ENCODE data around the gene HSPA12A. TPM values are rescaled to one million over a fixed set of nuclear protein-coding genes. Genes with fewer than 3 reads are reported as not detected.
"Not testable (repeated sequence)": the region's sequence is repeated elsewhere in the genome, so short reads cannot be mapped to it uniquely, and the experiment has no call there.

Gene HSPA12A
- total RNA-seq, 2 experiments from 2014 or later, result 0.06 to 0.08 TPM

DNA sequence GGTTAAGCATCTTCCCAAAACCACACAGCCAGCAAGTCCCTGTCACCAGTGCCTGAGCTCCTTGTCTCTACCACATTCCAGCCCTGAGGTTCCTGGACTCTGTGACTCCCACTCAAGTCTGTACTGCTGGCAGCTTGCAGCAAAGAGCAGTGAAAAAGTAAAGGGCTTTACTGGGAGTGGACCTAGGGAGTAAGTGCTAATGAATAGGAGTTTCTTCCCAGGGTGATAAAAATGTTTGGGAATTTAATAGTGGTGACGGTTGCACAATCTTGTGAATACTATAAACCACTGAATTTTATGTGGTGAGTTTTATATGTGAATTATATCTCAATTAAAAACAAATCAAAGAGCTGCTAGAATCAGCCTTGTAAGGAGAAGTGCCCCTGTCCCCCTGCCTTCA, 22.6 kb downstream of the HSPA12A start:
- Mint-ChIP-seq H3K27ac (no peak overlapping the region), H3K36me3 (no peaks in the 10 kb centered on the region), H3K9me3 (no peaks in the 10 kb centered on the region), H3K4me3 (no peak overlapping the region), H3K4me1 (peaks cover 24% of the 10 kb centered on the region), H3K27me3 (peaks cover 86% of the 10 kb centered on the region)
- DNase-seq, result no peak

DNA sequence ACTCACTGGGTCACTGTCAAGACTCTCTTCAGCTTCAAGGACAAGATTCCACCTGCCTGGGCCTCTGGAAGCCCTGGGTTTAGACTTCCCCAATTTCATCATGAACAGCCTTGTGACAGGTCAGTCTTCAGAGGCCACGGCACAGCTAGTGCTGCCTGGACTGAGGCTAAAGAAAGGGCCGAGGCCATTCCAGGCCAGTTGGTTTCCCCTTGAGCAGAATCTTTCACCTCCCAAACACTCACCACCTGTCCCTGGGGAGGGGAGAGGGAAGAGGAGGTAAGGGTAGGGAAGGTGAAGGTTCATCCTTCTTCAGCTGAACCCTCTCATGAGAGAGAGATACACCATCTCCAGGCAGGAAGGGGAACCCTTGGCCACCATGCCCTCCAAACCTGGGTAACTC, 24.3 kb downstream of the HSPA12A start:
- Mint-ChIP-seq H3K9me3 (no peaks in the 10 kb centered on the region), H3K4me3 (no peak overlapping the region), H3K27me3 (peaks cover 86% of the 10 kb centered on the region), H3K36me3 (no peaks in the 10 kb centered on the region), H3K27ac (no peak overlapping the region), H3K4me1 (peaks cover 8% of the 10 kb centered on the region)
- no peak for DNase-seq

DNA sequence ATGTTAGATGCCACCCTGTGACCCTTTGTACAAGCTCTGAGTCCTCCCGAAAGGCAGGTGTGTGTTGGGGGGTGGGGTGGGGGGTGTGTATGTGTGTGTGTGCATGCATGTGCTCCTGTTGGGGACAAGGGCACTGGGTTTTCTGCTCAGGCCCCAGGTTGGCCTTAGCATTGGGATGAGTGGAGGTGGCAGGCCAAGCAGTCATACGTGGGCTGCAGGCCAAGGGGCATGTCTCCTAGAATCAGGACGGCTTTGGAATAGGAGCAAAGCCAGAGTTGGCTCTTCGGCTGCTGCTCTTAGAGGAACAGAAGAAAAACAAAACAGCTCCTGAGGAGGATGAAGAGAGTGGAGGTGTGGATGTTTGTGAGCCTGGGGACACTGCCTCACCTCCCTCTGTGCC, 26.0 kb downstream of the HSPA12A start:
- no peak overlapping the region for H3K27ac Mint-ChIP-seq

DNA sequence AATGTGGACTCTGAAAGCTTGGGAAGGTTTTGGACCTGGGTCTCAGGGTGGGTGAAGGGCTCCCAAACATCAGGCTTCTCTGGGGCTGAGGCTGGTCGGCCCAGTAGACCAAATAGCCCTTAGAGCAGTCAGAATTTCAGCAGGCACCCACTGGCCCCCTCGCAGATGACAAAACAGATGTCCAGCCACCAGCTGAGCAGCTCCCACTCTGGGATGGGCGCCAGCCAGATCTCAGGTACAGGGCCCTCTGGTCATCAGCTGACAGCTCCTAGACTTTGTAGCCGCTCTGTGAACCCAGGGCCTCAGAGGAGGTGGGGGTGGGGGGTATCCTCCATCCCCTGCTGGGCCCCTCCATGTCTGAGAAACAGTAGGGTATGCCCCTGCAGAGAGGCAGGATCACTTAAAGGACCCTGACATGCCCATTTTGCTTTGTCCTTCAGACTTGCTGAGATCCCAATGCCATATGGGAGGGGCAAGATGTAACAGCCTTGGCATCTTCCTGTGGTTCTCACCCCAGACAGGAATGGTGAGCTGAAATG, 26.5 kb downstream of the HSPA12A start:
- no peaks in the 10 kb centered on the region for H3K36me3 Mint-ChIP-seq
- peaks cover 69% of the 10 kb centered on the region for H3K27me3 Mint-ChIP-seq
- H3K9me3 Mint-ChIP-seq, result no peaks in the 10 kb centered on the region
- peaks cover 3% of the 10 kb centered on the region for H3K4me1 Mint-ChIP-seq
- no peak overlapping the region for H3K4me3 Mint-ChIP-seq
- no peak overlapping the region for H3K27ac Mint-ChIP-seq
- DNase-seq, result no peak

More for the DNA sequence above, 26.0 kb downstream of the HSPA12A start:
- H3K4me3 Mint-ChIP-seq, result no peak overlapping the region
- H3K9me3 Mint-ChIP-seq, result no peaks in the 10 kb centered on the region
- DNase-seq, result no peak
- H3K27me3 Mint-ChIP-seq, result peaks cover 74% of the 10 kb centered on the region
- H3K36me3 Mint-ChIP-seq, result no peaks in the 10 kb centered on the region
- peaks cover 3% of the 10 kb centered on the region for H3K4me1 Mint-ChIP-seq

DNA sequence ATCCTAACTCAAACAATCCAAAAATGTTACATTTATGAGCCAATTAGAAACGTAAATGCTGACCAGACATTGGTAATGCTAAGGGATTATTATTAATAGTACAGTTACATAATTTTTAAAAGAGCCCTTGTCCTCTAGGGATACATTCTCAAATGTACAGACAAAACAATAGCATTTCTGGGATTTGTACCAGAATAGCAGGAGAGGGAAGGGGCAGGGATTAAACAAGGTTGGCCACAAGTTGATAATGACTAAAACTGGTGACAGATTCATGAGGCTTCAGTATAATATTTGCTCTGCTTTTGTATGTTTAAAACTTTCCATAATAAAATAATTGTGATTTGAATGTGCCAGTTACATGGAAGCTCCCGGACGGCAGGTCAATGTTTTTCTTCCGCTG, 27.0 kb downstream of the HSPA12A start:
- Mint-ChIP-seq H3K27me3 (peaks cover 68% of the 10 kb centered on the region), H3K4me1 (no peaks in the 10 kb centered on the region), H3K4me3 (no peak overlapping the region), H3K27ac (no peak overlapping the region), H3K9me3 (no peaks in the 10 kb centered on the region), H3K36me3 (no peaks in the 10 kb centered on the region)
- no peak for DNase-seq

DNA sequence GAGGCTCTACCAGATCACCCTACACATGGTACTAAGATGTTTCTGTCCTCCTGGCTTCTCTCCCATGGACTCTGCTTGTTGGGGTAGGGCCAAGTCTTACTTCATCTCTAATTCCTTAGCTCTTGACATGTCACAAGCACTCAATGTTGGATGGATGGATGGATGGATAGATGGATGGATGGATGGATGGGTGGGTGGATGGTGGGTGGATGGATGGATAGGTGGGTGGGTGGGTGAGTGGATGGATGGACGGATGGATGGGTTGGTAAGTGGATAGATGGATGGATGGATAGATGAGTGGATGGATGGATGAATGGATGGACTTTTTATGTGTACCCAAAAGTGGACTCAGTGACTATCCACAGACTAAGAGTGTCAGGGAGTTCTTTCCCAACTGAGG, 28.5 kb downstream of the HSPA12A start:
- H3K36me3 Mint-ChIP-seq, result no peaks in the 10 kb centered on the region
- H3K4me3 Mint-ChIP-seq, result no peak overlapping the region
- no peak for DNase-seq
- H3K4me1 Mint-ChIP-seq, result no peaks in the 10 kb centered on the region
- H3K27me3 Mint-ChIP-seq, result peaks cover 66% of the 10 kb centered on the region
- no peaks in the 10 kb centered on the region for H3K9me3 Mint-ChIP-seq
- H3K27ac Mint-ChIP-seq, result no peak overlapping the region

DNA sequence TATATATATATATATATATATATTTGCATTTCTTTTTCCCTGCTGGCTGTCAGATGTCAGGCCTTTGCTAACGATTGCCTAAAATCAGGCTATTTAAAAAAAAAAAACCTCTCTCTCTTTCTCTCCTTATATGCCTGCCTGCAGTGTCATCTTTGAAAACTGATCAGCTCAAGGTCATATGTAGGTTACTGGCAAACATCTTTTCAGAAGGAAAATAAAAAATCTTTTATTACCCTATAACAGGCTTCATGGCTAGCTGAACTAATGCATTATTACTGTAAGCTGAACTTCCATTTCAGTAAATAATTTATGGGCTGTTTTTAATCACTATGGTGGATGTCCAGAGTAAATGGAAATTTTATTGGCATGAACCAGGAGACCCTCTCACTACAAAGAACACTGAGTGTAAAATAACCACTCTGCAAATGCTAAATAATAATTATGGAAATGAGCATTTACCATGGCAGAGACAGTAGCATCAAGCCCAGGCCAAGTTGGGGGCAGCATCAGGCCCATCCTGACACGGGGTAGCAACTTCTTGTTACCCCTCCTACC, 29.3 kb downstream of the HSPA12A start:
- no peaks in the 10 kb centered on the region for H3K36me3 Mint-ChIP-seq
- DNase-seq, result no peak
- peaks cover 64% of the 10 kb centered on the region for H3K27me3 Mint-ChIP-seq
- no peaks in the 10 kb centered on the region for H3K9me3 Mint-ChIP-seq
- H3K4me3 Mint-ChIP-seq, result no peak overlapping the region
- H3K4me1 Mint-ChIP-seq, result no peaks in the 10 kb centered on the region
- H3K27ac Mint-ChIP-seq, result no peak overlapping the region

DNA sequence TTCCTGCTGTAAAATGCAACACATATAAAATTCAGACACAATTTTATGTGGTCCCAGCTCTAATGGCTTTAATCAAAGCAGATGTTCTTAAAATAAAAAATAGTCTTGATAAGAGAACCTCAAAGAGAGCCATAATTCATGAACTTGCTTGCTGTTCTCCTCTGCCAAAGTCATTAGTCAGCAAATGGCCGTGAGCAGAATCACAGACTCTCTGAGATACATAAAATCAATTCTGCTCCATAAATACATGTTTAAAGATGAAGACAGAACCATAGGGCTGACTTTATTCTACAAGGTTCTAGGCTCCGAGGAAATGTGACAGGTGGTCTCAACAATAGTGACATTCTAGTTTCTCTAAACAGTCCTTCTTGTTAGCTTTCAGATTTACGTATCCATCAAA, 29.8 kb downstream of the HSPA12A start:
- no peak overlapping the region for H3K4me3 Mint-ChIP-seq
- no peak overlapping the region for H3K27ac Mint-ChIP-seq
- H3K9me3 Mint-ChIP-seq, result no peaks in the 10 kb centered on the region

DNA sequence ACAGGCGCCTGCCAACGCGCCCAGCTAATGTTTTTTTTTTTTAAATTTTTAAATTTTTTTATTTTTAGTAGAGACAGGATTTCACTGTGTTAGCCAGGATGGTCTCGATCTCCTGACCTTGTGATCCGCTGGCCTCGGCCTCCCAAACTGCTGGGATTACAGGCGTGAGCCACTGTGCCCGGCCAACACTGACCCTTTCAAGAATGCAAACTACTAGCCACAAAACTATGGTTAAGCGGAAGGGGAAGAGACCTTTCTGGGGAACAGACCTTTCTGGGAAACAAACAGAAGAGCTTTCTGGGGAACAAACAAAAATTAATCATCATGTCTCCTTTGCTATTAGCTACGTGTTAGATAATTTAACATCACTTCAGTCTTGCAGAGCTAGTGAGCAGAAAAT, 30.6 kb downstream of the HSPA12A start:
- DNase-seq, H3K4me1 Mint-ChIP-seq, H3K9me3 Mint-ChIP-seq, H3K4me3 Mint-ChIP-seq, H3K27ac Mint-ChIP-seq, H3K36me3 Mint-ChIP-seq: not testable (repeated sequence)
- peaks cover 62% of the 10 kb centered on the region for H3K27me3 Mint-ChIP-seq

More for the DNA sequence above, 29.8 kb downstream of the HSPA12A start:
- DNase-seq, result no peak
- Mint-ChIP-seq H3K27me3 (peaks cover 61% of the 10 kb centered on the region), H3K4me1 (no peaks in the 10 kb centered on the region), H3K36me3 (no peaks in the 10 kb centered on the region)

DNA sequence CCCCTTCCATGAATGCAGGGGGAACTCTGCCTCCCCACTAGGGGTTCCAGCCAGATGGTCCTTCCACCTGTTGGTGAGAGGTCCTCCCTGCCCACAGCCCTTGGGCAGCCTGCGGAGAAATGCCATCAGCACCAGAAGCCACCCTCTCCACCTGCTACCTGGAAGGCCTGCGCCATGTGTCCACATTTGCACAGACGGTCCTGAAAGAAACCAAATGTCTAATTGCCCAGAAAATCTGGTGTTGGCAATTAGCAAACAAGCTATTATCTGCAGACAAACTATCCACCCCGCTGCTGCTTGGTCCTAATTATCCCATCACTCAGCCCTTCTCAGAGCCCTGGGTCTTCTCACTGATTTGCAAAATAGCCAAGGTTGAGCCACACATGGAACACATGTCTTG, 32.3 kb downstream of the HSPA12A start:
- DNase-seq, result no peak
- no peaks in the 10 kb centered on the region for H3K4me1 Mint-ChIP-seq
- H3K27me3 Mint-ChIP-seq, result peaks cover 52% of the 10 kb centered on the region
- H3K4me3 Mint-ChIP-seq, result no peak overlapping the region
- no peak overlapping the region for H3K27ac Mint-ChIP-seq
- no peaks in the 10 kb centered on the region for H3K9me3 Mint-ChIP-seq
- no peaks in the 10 kb centered on the region for H3K36me3 Mint-ChIP-seq

DNA sequence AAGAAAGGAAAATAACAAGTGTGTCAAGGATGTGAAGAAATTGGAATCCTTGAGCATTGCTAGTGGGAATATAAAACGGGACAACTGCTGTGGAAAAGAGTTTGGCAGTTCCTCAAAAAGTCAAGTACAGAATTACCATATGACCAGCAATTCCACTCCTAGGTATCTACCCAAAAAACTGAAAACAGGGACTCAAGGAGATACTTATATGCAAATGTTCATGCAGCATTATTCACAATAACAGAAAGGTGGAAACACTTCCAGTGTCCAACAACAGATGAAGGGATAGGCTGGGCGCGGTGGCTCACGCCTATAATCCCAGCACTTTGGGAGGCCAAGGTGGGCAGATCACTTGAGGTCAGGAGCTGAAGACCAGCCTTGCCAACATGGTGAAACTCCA, 33.5 kb downstream of the HSPA12A start:
- Mint-ChIP-seq H3K4me3 (no peak overlapping the region), H3K4me1 (no peaks in the 10 kb centered on the region), H3K9me3 (no peaks in the 10 kb centered on the region), H3K27ac (no peak overlapping the region), H3K27me3 (peaks cover 44% of the 10 kb centered on the region), H3K36me3 (no peaks in the 10 kb centered on the region)
- DNase-seq, result no peak

DNA sequence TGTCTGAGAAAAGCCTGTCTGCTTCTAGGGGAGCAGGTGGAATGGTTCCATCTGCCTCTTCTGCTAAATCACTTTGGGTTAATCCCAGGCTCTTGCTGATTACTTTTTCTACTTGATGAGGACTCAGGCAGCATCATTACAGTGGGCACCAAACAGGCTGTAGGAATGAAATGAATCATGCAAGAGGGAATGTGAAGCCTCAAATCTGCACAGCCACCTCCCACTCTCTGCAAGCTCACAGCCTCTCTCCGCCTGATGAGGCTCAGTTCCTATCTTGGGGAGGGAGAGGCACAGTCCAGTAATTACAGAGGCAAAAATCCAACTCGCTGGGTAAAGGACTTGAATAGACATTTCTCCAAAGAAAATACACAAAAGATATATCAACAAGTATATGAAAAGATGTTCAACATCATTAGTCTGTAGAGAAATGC, 34.0 kb downstream of the HSPA12A start:
- H3K9me3 Mint-ChIP-seq, result no peaks in the 10 kb centered on the region
- no peak overlapping the region for H3K27ac Mint-ChIP-seq
- H3K4me1 Mint-ChIP-seq, result no peaks in the 10 kb centered on the region
- DNase-seq, result no peak
- H3K36me3 Mint-ChIP-seq, result no peaks in the 10 kb centered on the region
- H3K27me3 Mint-ChIP-seq, result peaks cover 44% of the 10 kb centered on the region
- no peak overlapping the region for H3K4me3 Mint-ChIP-seq

DNA sequence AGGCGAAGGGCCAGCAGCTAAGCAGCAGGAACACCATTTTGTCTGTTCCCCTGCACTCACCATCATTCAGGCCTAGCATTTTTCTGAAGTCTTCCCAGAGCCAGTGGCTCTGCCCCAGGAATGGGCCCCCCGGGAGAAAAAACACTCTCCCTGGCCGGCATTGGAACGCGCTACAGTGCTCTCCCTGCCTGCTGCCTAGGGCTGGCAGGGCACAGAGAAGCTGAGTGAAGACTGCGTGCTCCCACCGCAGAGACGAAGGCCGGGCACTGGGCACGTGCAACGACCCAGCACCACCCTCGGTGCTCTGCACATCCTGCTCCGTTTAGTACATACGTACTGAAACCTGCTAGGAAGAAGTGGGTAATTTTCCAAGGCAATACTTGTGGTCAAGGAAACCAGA, 34.4 kb downstream of the HSPA12A start:
- Mint-ChIP-seq H3K9me3 (no peaks in the 10 kb centered on the region), H3K27me3 (peaks cover 48% of the 10 kb centered on the region), H3K27ac (no peak overlapping the region), H3K4me1 (no peaks in the 10 kb centered on the region), H3K36me3 (no peaks in the 10 kb centered on the region), H3K4me3 (no peak overlapping the region)
- DNase-seq, result no peak

DNA sequence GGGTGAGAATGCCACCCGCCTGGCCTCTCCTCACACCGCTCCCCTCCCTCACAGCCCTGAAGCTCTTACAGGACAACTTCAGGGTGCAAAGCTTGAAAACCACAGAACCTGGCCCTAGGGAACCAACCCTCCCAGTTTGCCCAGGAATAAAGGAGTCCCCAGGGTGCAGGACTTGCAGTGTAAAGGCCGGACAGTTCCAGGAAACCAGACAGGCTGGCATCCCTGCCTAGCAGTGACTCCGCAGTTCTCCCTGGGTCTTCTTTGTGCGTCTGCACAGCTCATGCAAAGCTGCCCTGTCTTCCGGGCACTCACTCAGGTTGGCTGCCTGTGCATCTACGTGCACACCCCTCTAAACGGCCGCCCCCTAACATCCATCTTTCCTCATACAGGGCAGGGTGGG, 36.1 kb downstream of the HSPA12A start:
- Mint-ChIP-seq H3K36me3 (no peaks in the 10 kb centered on the region), H3K9me3 (no peaks in the 10 kb centered on the region), H3K4me1 (no peaks in the 10 kb centered on the region), H3K4me3 (no peak overlapping the region), H3K27ac (no peak overlapping the region), H3K27me3 (peaks cover 59% of the 10 kb centered on the region)
- no peak for DNase-seq

DNA sequence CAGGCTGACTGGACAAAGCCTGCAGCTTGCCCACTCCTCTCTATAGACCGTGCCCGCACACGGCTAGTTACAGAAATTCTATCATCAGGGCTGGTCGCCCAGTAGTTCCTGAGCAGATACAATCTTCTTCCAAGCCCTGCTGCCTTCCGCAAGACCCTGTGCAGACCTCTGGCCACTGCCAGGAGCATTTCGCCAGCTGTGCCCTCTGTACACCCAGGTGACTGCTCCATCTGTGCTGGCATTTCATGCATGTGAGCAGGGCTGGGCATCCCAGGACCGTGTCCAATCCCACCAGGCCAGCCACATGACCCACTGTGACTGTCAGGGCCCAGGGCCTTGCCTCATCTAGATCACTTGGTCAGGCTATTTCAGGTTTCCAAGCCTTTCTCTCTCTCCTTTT, 36.9 kb downstream of the HSPA12A start:
- H3K36me3 Mint-ChIP-seq, result no peaks in the 10 kb centered on the region
- no peak overlapping the region for H3K27ac Mint-ChIP-seq
- H3K27me3 Mint-ChIP-seq, result peaks cover 57% of the 10 kb centered on the region
- no peak for DNase-seq
- no peak overlapping the region for H3K4me3 Mint-ChIP-seq
- no peaks in the 10 kb centered on the region for H3K4me1 Mint-ChIP-seq
- no peaks in the 10 kb centered on the region for H3K9me3 Mint-ChIP-seq

DNA sequence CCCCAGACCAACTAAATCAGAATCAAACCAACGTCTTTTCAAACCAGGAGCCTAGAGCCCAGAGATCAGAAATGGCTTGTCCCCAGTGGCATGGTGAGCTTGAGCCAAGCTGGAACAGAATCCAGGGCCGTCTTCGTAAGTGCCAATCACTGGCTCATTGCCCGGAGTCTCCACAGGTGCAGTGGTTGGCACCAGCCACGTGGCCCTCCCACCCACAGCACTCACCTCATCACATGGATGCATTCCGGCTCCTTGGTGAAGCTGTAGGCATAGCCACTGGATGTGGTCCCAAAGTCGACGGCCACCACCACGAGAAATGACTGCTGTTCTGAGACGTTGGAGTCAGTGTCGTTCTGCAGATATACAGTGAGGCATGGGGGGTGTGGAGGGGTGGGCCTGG, 37.4 kb downstream of the HSPA12A start:
- H3K9me3 Mint-ChIP-seq, result no peaks in the 10 kb centered on the region
- H3K27me3 Mint-ChIP-seq, result peaks cover 51% of the 10 kb centered on the region
- H3K36me3 Mint-ChIP-seq, result no peaks in the 10 kb centered on the region
- no peaks in the 10 kb centered on the region for H3K4me1 Mint-ChIP-seq
- H3K4me3 Mint-ChIP-seq, result no peak overlapping the region
- no peak overlapping the region for H3K27ac Mint-ChIP-seq
- no peak for DNase-seq
